Smooth muscle cell (in vitro differentiated cells): ENCODE measurements around the gene ZBTB44. TPM values are rescaled to one million over a fixed set of nuclear protein-coding genes. Genes with fewer than 3 reads are reported as not detected.

Source experiments
- DNase-seq: peaks from one replicate; lab custom pipeline; 2025; ENCODE audit not compliant: unreplicated experiment; lab: John Stamatoyannopoulos, UW
- H2AFZ ChIP-seq: fragments of 200-600 bp; sonication (generic); 2 replicates; pipeline ENCODE4 v1.6.0; 2016; ENCODE audit warnings: antibody characterized with exemption, low read depth, mild to moderate bottlenecking
- H3F3A ChIP-seq: fragments of 200-600 bp; sonication (generic); 2 replicates; pipeline ENCODE4 v1.6.0; 2017; ENCODE audit warnings: antibody characterized with exemption, low read depth
- H3K27ac ChIP-seq: fragments of 200-600 bp; sonication (generic); 2 replicates; pipeline ENCODE4 v1.5.1; 2016; ENCODE audit warnings: low read depth, mild to moderate bottlenecking
- H3K27me3 ChIP-seq: fragments of 200-600 bp; sonication (generic); 2 replicates; pipeline ENCODE4 v1.6.1; 2016; ENCODE audit warnings: low read depth, mild to moderate bottlenecking
- H3K36me3 ChIP-seq: fragments of 200-600 bp; sonication (generic); 2 replicates; pipeline ENCODE4 v1.5.1; 2016; ENCODE audit warnings: low read depth
- H3K4me1 ChIP-seq: fragments of 200-600 bp; sonication (generic); 2 replicates; pipeline ENCODE4 v1.5.1; 2016; ENCODE audit warnings: low read depth
- H3K4me2 ChIP-seq: fragments of 200-600 bp; sonication (generic); 2 replicates; pipeline ENCODE4 v1.6.0; 2016; ENCODE audit warnings: mild to moderate bottlenecking
- H3K4me3 ChIP-seq: fragments of 200-600 bp; sonication (generic); 2 replicates; pipeline ENCODE4 v1.5.1; 2016; ENCODE audit warnings: mild to moderate bottlenecking
- H3K79me2 ChIP-seq: fragments of 200-600 bp; sonication (generic); 2 replicates; pipeline ENCODE4 v1.6.0; 2016; ENCODE audit warnings: low read depth, mild to moderate bottlenecking
- H3K9ac ChIP-seq: fragments of 200-600 bp; sonication (generic); 2 replicates; pipeline ENCODE4 v1.6.0; 2016; ENCODE audit warnings: low read depth
- H3K9me3 ChIP-seq: fragments of 200-600 bp; sonication (generic); replicated peaks from 2 replicates; pipeline ENCODE4 v1.5.1; 2016; ENCODE audit warnings: low read depth
- H4K20me1 ChIP-seq: fragments of 200-600 bp; sonication (generic); 2 replicates; pipeline ENCODE4 v1.6.0; 2016; ENCODE audit warnings: low read depth
- WGBS: methylation state at CpG from one replicate; pipeline ENCODE4 v1.1.7; 2016; ENCODE audit warnings: low lambda C conversion rate; 5-methylcytosine and 5-hydroxymethylcytosine counted together
- polyA plus RNA-seq: library from polyadenylated mRNA; unstranded; fragments of >200 nt; fragmentation: Nextera tagmentation; extraction: Ambion mirVana; gene quantifications from 2 replicates; pipeline ENCODE4 v1.2.1, GENCODE V29; 2016
- total RNA-seq: library from RNA; depleted of rRNA; stranded (reverse); fragments of >200 nt; gene quantifications from 2 replicates; pipeline ENCODE4 v1.2.3, GENCODE V29; 2014
- TF ChIP-seq, protein P1 (sequence below): fragments of 200-600 bp; sonication (generic); IDR thresholded peaks from 2 replicates; pipeline ENCODE4 v1.5.1; 2017; ENCODE audit warnings: borderline replicate concordance, mild to moderate bottlenecking, antibody characterized with exemption; ENCODE audit not compliant: insufficient read depth, poor library complexity, severe bottlenecking

ZBTB44 gene
- total and polyA plus RNA-seq, 2 experiments from 2014 or later = 2.3 to 27.3 TPM

DNA sequence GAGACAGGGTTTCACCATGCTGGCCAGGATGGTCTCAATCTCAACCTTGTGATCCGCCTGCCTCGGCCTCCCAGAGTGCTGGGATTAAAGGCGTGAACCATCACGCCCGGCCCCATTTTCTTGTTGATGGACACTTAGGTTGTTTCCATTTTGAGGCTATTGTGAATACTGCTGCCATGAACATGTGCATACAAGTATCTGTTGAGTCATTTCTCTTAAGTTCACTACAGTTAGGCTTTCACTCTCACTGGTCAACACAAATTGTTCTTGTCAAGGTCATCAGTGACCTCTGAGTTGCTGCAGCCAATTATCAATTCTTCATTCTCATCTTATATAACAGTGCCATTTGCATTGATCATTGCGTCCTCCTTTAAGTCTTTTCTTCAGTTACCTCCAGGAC is 13.0 kb upstream of the ZBTB44 start:
- DNase-seq = no peak
- WGBS = 87% methylated on average over 6 of the region's 6 CpGs
- H3K27me3 ChIP-seq = no peaks in the 10 kb centered on the region
- H3K4me3 ChIP-seq = no peak overlapping the region
- no peaks in the 10 kb centered on the region for H3K9me3 ChIP-seq
- no peaks in the 10 kb centered on the region for H3F3A ChIP-seq
- H3K27ac ChIP-seq = no peak overlapping the region
- no peak overlapping the region for H2AFZ ChIP-seq
- no peak overlapping the region for H3K4me2 ChIP-seq
- H3K4me1 ChIP-seq = peaks cover under 1% of the 10 kb centered on the region
- H3K79me2 ChIP-seq = no peaks in the 10 kb centered on the region
- H4K20me1 ChIP-seq = no peaks in the 10 kb centered on the region
- TF ChIP-seq, protein P1, sequence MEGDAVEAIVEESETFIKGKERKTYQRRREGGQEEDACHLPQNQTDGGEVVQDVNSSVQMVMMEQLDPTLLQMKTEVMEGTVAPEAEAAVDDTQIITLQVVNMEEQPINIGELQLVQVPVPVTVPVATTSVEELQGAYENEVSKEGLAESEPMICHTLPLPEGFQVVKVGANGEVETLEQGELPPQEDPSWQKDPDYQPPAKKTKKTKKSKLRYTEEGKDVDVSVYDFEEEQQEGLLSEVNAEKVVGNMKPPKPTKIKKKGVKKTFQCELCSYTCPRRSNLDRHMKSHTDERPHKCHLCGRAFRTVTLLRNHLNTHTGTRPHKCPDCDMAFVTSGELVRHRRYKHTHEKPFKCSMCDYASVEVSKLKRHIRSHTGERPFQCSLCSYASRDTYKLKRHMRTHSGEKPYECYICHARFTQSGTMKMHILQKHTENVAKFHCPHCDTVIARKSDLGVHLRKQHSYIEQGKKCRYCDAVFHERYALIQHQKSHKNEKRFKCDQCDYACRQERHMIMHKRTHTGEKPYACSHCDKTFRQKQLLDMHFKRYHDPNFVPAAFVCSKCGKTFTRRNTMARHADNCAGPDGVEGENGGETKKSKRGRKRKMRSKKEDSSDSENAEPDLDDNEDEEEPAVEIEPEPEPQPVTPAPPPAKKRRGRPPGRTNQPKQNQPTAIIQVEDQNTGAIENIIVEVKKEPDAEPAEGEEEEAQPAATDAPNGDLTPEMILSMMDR = no peak
- no peak overlapping the region for H3K9ac ChIP-seq
- no peaks in the 10 kb centered on the region for H3K36me3 ChIP-seq

GRCh38 chr11:130325691-130326090 is 11.0 kb upstream of the ZBTB44 start:
- peaks cover 8% of the 10 kb centered on the region for H3K4me1 ChIP-seq
- H2AFZ ChIP-seq = no peak overlapping the region
- no peaks in the 10 kb centered on the region for H3F3A ChIP-seq
- no peak overlapping the region for H3K4me3 ChIP-seq
- no peaks in the 10 kb centered on the region for H4K20me1 ChIP-seq
- H3K4me2 ChIP-seq = no peak overlapping the region
- TF ChIP-seq, protein P1 = no peak
- no peak for DNase-seq
- no peak overlapping the region for H3K9ac ChIP-seq
- H3K27ac ChIP-seq = no peak overlapping the region
- 86% methylated on average over 3 of the region's 3 CpGs for WGBS
- no peaks in the 10 kb centered on the region for H3K9me3 ChIP-seq
- H3K36me3 ChIP-seq = no peaks in the 10 kb centered on the region
- no peaks in the 10 kb centered on the region for H3K27me3 ChIP-seq
- H3K79me2 ChIP-seq = no peaks in the 10 kb centered on the region

- no peaks in the 10 kb centered on the region for H3K36me3 ChIP-seq
- H3K4me1 ChIP-seq = peaks cover 8% of the 10 kb centered on the region
- WGBS = 88% methylated on average over 7 of the region's 7 CpGs
- H3K4me2 ChIP-seq = no peak overlapping the region
- TF ChIP-seq, protein P1 = no peak
- peak overlapping the region; percentile 85 for H3K27ac ChIP-seq
- no peaks in the 10 kb centered on the region for H3F3A ChIP-seq
- H4K20me1 ChIP-seq = no peaks in the 10 kb centered on the region
- no peaks in the 10 kb centered on the region for H3K27me3 ChIP-seq
- no peak for DNase-seq
- no peak overlapping the region for H2AFZ ChIP-seq
- H3K9me3 ChIP-seq = no peaks in the 10 kb centered on the region
- no peaks in the 10 kb centered on the region for H3K79me2 ChIP-seq
- no peak overlapping the region for H3K4me3 ChIP-seq
- no peak overlapping the region for H3K9ac ChIP-seq
Measured at GRCh38 chr11:130323452-130324450, 9.0 kb upstream of the ZBTB44 start.
